Aorta (tissue), 5 donors: ENCODE data around the gene PPP4R3A. TPM values are rescaled to one million over a fixed set of nuclear protein-coding genes. Genes with fewer than 3 reads are reported as not detected.
A peak's percentile ranks its signal among the peaks of the same experiment; 100 is the strongest.

Source experiments
- ATAC-seq: fragments of 200-7000 bp; cut with Tn5 transposase; one replicate; pipeline ENCODE4 v1.9.1; 2022; ENCODE audit warnings: moderate library complexity; ENCODE audit not compliant: low FRiP score
- DNase-seq, 2 donors: peaks; one replicate each; pipeline ENCODE4 v3.0.0-alpha.2; 2020
- H3K27ac ChIP-seq, 2 donors: one replicate each; pipeline ENCODE4 v1.5.1; 2013; ENCODE audit warnings: low read length in 2 of 2, mild to moderate bottlenecking in 2 of 2, moderate library complexity in 2 of 2, control low read depth in 1 of 2, inconsistent platforms in 1 of 2, low read depth in 1 of 2
- H3K27me3 ChIP-seq, 2 donors: one replicate each; pipeline ENCODE4 v1.6.1; 2013; ENCODE audit warnings: control low read depth in 1 of 2, low read length in 1 of 2, mild to moderate bottlenecking in 1 of 2, moderate library complexity in 1 of 2; ENCODE audit not compliant: insufficient read depth in 2 of 2, control insufficient read depth in 1 of 2
- H3K36me3 ChIP-seq, 2 donors: one replicate each; pipeline ENCODE4 v1.6.1; 2013; ENCODE audit warnings: control low read depth in 1 of 2, low read length in 1 of 2, mild to moderate bottlenecking in 1 of 2; ENCODE audit not compliant: insufficient read depth in 2 of 2, control insufficient read depth in 1 of 2
- H3K4me1 ChIP-seq, 2 donors: one replicate each; pipeline ENCODE4 v1.6.1; 2013; ENCODE audit warnings: low read length in 2 of 2, control low read depth in 1 of 2, mild to moderate bottlenecking in 1 of 2, moderate library complexity in 1 of 2; ENCODE audit not compliant: insufficient read depth in 2 of 2, control insufficient read depth in 1 of 2
- H3K4me3 ChIP-seq, 2 donors: one replicate each; pipeline ENCODE4 v1.5.1; 2013; ENCODE audit warnings: low read length in 2 of 2, control low read depth in 1 of 2, mild to moderate bottlenecking in 1 of 2
- H3K9me3 ChIP-seq: one replicate; pipeline ENCODE4 v1.6.1; 2013; ENCODE audit warnings: mild to moderate bottlenecking, low read length; ENCODE audit not compliant: control insufficient read depth
- WGBS, 2 donors: extraction: QIAGEN DNeasy Blood & Tissue Kit; methylation state at CpG; one replicate each; pipeline ENCODE4 v1.1.7; 2013; 5-methylcytosine and 5-hydroxymethylcytosine counted together
- intact Hi-C, 2 donors: fragments of 100-400 bp; cut with DNase I; formaldehyde crosslinking; loops; one replicate each; pipeline versions ENCODE4 v1.14.2 to v1.15.0; 2022
- polyA plus RNA-seq, 2 donors: library from polyadenylated mRNA; stranded (reverse); fragments of 200-250 nt; gene quantifications; one replicate each; pipeline ENCODE4 v1.2.3, GENCODE V29; 2013
- total RNA-seq, 2 donors: library from RNA; stranded (reverse); fragmentation: NEBNext Ultra II Directional; extraction: Animal tissue kit (Norgen Biotek cat#: 25700); gene quantifications; one replicate each; pipeline ENCODE4 v1.2.1, GENCODE V29; 2021
- donor health status: healthy with polysubstance abuse.
- donor health status: Bipolar disorder and iron deficiency.
- donor health status: DM: no; HTN: no; CAD: no.
- donor health status: DM: no; HTN: no; CAD: no.
- donor health status: DM: yes; HTN: yes; CAD: no.

Gene PPP4R3A
- total and polyA plus RNA-seq, 4 donors = 37.7 to 75.4 (median 55.0) TPM

DNA sequence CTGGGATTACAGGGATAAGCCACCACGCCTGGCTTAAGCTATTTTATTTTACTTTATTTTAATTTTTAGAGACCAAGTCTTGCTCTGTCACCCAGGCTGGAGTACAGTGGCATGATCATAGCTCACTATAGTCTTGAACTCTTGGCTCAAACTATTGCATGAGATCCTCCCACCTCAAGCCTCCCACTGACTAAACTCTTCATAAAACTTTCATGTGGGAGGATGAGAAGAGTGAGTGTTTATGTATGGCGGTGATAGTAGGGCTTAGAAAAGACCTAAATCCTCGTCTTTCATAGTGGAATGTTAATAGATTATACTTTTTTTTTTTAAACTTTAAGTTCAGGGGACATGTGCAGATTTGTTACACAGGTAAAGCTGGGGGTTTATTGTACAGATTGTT lies 23.5 kb upstream of the PPP4R3A start:
- ATAC-seq (no peak), DNase-seq (no peak)
- Histone ChIP-seq H3K9me3 (no peaks in the 10 kb centered on the region), H3K27ac (no peak overlapping the region), H3K4me3 (no peak overlapping the region), H3K27me3 (no peaks in the 10 kb centered on the region), H3K4me1 (no peaks in the 10 kb centered on the region), H3K36me3 (no peaks in the 10 kb centered on the region)
- 77 to 80% methylated on average over 3 of the region's 3 CpGs for WGBS, 2 donors
- intact Hi-C loops = no loop called here

DNA sequence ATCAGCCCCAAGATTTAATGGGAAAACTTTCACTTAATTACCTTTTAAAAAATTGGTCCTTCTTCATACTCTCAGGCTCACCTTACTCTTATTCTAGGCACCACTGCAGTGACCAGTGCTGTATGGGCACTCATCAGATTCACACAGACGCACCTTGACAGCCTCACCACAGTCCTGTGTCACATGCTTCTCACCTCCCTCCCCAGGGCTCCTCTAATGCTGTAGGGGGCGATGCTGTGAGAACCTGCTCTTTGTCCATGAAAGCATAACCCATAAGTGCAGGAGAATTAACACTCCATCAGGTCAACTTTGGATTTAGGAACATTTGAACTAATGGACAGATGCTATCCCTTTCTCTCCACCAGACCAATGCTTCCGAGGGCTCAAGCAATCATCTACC lies 13.9 kb upstream of the PPP4R3A start:
- Histone ChIP-seq H3K27ac (no peak overlapping the region), H3K36me3 (no peaks in the 10 kb centered on the region), H3K4me3 (no peak overlapping the region), H3K9me3 (peaks cover 4% of the 10 kb centered on the region), H3K27me3 (no peaks in the 10 kb centered on the region), H3K4me1 (no peaks in the 10 kb centered on the region)
- no peak for ATAC-seq
- intact Hi-C loops = no loop called here
- 90 to 91% methylated on average over 3 of the region's 3 CpGs for WGBS, 2 donors
- no peak for DNase-seq

DNA sequence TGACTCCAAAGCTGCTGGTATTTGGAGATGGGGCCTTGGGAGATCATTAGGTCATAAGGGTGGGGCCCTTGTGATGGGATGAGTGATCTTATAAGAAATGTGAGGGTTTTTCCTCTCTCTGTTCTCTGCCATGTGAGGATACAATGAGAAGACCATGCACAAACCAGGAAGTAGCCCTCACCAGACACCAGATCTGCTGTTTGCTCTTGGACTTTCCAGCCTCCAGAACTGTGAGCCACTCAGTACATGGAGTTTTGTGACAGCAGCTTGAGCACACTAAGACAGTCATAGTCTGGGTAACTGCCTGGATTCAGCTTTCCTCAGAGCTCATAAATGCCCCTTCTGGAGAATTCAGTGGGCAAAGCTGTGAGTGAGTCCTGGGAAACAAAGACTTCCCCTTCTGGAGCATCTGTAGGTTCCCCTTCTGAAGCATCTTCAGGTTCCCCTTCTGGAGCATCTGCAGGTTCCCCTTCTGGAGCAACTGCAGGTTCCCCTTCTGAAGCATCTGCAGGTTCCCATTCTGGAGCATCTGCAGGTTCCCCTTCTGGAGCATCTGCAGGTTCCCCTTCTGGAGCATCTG lies 11.0 kb upstream of the PPP4R3A start:
- ATAC-seq (no peak), DNase-seq (no peak)
- Histone ChIP-seq H3K4me1 (no peaks in the 10 kb centered on the region), H3K4me3 (no peak overlapping the region), H3K36me3 (no peaks in the 10 kb centered on the region), H3K9me3 (peaks cover 4% of the 10 kb centered on the region), H3K27ac (no peak overlapping the region), H3K27me3 (no peaks in the 10 kb centered on the region)
- intact Hi-C loops = no loop called here

DNA sequence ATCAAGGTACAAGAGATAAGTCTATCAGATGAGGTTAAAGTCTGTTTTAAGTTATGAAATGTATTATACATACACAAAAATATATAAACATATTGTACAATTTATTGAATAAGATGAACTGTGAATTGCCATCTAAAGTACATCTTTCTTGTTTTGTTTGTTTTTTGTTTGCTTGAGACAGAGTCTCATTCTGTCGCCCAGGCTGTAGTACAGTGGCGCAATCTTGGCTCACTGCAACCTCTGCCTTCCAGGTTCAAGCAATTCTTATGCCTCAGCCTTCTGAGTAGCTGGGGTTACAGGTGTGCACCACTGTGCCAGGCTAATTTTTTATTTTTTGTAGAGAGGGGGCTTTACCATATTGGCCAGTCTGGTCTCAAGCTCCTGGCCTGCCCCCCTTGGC lies 10.0 kb upstream of the PPP4R3A start:
- intact Hi-C loops = no loop called here
- no peak for ATAC-seq

DNA sequence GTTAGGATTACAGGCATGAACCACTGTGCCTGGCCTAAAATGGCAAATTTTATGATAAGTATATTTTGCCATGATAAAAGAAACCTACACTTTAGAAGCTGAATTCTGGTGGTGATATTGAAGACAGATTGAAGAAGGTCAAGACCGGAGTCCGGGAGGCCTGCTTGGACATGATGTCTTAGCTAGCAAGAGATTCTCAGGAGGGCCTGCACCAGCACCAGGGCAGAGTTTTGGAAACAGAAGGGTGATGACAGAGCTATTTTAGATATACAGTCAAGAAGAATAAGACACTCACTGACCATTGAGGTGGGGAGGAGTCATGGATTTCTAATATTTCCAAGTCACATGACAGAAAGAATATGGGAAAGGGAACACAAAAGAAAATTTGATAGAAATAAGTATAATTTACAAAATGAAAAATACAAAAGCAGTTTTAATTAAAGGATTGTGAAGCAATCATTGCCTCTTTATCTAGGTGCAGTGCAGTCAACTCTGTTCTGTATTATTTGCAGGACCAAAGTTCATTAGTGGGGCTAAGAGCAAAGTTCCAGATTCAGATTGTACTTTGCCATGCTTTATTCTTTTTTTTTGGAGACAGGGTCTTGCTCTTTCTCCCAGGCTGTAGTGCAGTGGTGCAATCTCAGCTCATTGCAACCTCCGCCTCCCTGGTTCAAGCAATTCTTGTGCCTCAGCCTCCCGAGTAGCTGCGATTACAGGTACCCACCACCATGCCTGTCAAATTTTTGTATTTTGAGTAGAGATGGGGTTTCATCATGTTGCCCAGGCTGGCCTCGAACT lies 9.3 kb upstream of the PPP4R3A start:
- WGBS, 2 donors = 92 to 95% methylated on average over 6 of the region's 6 CpGs
- intact Hi-C loops = no loop called here

More for the DNA sequence above, 10.0 kb upstream of the PPP4R3A start:
- Histone ChIP-seq H3K4me1 (no peaks in the 10 kb centered on the region), H3K27me3 (no peaks in the 10 kb centered on the region), H3K4me3 (no peak overlapping the region), H3K27ac (no peak overlapping the region), H3K36me3 (no peaks in the 10 kb centered on the region), H3K9me3 (peaks cover 4% of the 10 kb centered on the region)
- no peak for DNase-seq
- 93 to 97% methylated on average over 2 of the region's 2 CpGs for WGBS, 2 donors

DNA sequence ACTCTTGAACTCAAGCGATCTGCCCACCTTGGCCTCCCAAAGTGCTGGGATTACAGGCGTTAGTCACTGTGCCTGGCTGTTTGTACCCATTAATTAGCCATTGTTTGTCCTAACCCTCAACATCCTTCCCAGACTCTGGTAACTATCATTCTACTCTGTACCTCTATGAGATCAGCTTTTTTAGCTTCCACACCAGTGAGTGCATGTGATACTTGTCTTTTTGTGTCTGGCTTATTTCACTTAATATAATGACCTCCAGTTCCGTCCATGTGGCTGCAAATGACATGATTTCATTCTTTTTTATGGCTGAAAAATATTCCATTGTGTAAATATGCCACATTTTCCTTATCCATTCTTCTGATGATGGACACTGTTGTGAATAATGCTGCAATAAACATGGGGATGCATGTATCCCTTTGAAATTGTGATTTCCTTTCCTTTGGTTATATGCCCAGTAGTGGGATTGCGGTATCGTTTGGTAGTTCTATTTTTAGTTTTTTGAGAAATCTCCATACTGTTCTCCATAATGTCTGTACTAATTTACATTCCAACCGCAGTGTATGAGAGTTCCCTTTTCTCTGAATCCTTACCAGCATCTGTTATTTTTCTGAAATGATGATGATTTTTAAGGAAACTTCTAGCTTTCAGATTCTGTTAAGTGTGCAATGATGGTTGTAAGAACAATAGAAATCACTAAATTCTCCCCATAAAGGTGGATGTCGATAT lies 6.7 kb upstream of the PPP4R3A start:
- intact Hi-C loops = no loop called here
- DNase-seq = no peak
- H3K27me3 ChIP-seq = no peaks in the 10 kb centered on the region
- no peaks in the 10 kb centered on the region for H3K4me1 ChIP-seq
- WGBS, 2 donors = 72 to 81% methylated on average over 7 of the region's 7 CpGs
- peaks cover 3% of the 10 kb centered on the region for H3K9me3 ChIP-seq
- H3K4me3 ChIP-seq = no peak overlapping the region
- ATAC-seq = no peak
- H3K36me3 ChIP-seq = no peaks in the 10 kb centered on the region
- no peak overlapping the region for H3K27ac ChIP-seq

More for the DNA sequence above, 9.3 kb upstream of the PPP4R3A start:
- Histone ChIP-seq H3K4me1 (no peaks in the 10 kb centered on the region), H3K36me3 (no peaks in the 10 kb centered on the region), H3K27me3 (no peaks in the 10 kb centered on the region), H3K4me3 (no peak overlapping the region), H3K27ac (no peak overlapping the region), H3K9me3 (peaks cover 3% of the 10 kb centered on the region)
- no peak for ATAC-seq
- no peak for DNase-seq

DNA sequence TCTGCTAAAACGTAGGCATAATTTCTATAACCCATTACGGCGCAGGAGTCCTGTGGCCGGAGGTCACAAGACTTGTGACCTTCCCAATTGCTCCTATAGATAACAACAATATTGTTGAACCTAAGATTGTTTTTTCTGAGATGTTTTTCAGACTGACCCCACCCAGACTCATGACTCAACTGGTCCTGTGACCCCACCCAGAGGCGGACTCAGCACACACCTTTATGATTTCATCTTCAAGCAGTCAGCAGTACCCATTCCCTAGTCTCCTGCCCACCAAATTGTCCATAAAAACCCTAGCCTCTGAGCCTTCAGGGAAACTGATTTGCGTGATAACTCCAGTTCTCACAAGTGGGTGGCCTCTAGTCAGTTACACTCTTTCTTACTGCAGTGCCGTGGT lies 5.9 kb upstream of the PPP4R3A start:
- intact Hi-C loops = no loop called here
- DNase-seq = no peak
- WGBS, 2 donors = 75 to 84% methylated on average over 7 of the region's 7 CpGs

DNA sequence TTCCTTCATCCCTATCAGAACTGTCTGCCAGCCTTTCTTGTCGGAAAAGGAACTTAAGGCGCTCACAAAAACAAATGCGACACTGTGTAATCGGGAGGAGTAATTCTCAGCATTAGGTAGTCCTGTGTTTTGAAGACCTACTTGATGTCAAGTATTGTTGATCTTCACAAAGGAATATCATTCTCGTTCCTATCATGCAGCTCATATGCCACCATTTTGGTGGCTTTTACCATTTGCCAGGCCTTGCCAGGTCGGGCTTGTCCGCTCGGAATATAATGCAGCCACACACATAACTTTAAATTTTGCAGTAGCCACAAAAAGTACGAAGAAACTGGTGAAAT lies 903 bp upstream of the PPP4R3A start:
- no peaks in the 10 kb centered on the region for H3K9me3 ChIP-seq
- H3K36me3 ChIP-seq = no peaks in the 10 kb centered on the region
- H3K27ac ChIP-seq = peak overlapping the region; percentile 91 to 98
- intact Hi-C loops = loop anchor here in 1 of 2 donors (5.0 kb wide), 1 partner anchor 61 kb away; no protein-coding TSS in a partner anchor
- no peaks in the 10 kb centered on the region for H3K4me1 ChIP-seq
- WGBS, 2 donors = 27 to 32% methylated on average over 9 of the region's 9 CpGs
- peak overlapping the region; percentile 65 to 77 for H3K4me3 ChIP-seq
- no peak for DNase-seq
- ATAC-seq = no peak
- H3K27me3 ChIP-seq = no peaks in the 10 kb centered on the region

More for the DNA sequence above, 5.9 kb upstream of the PPP4R3A start:
- H3K27me3 ChIP-seq = no peaks in the 10 kb centered on the region
- no peaks in the 10 kb centered on the region for H3K4me1 ChIP-seq
- no peak overlapping the region for H3K4me3 ChIP-seq
- no peaks in the 10 kb centered on the region for H3K36me3 ChIP-seq
- no peak for ATAC-seq
- no peaks in the 10 kb centered on the region for H3K9me3 ChIP-seq
- H3K27ac ChIP-seq = no peak overlapping the region

DNA sequence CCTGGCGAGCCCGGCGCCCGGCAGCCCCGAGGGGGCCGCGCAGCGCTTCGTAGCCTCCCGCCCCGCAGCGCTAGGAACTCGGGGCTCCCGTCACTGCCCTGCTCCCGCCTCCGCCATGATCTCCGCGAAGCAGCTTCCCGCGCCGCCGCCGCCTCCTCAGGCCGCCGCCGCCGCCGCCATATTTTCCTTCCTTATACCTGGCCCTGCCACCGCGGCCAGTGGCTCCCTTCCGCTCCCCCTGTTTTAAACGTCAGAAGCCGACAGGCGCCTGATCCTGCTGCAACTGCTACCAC lies 286 bp downstream of the PPP4R3A start:
- Histone ChIP-seq H3K27me3 (no peaks in the 10 kb centered on the region), H3K4me3 (peak overlapping the region; percentile 87 to 94), H3K9me3 (no peaks in the 10 kb centered on the region), H3K27ac (peak overlapping the region; percentile 88 to 94), H3K36me3 (no peaks in the 10 kb centered on the region), H3K4me1 (no peaks in the 10 kb centered on the region)
- ATAC-seq (peak; percentile 72), DNase-seq (no peak)
- 0 to 1% methylated on average over 23 to 34 of the region's 34 CpGs for WGBS, 2 donors
- intact Hi-C loops = loop anchor here in 1 of 2 donors (5.0 kb wide), 1 partner anchor 62 kb away; no protein-coding TSS in a partner anchor
